NCI-H345 treated with DMSO at 0.1 percent for 48 hours (cell line): Measurements from ENCODE around the gene NTRK2.

Source experiments
- DNase-seq: peaks from one replicate; lab custom pipeline; 2025; ENCODE audit not compliant: unreplicated experiment; lab: John Stamatoyannopoulos, UW

Gene NTRK2

GRCh38 chr9:84731696-84732095 is 62.2 kb downstream of the NTRK2 start:
- no peak for DNase-seq

GRCh38 chr9:84736081-84736480 is 66.6 kb downstream of the NTRK2 start:
- DNase-seq, result no peak

- no peak for DNase-seq
Measured at GRCh38 chr9:84736536-84736935, 67.0 kb downstream of the NTRK2 start.

GRCh38 chr9:84738353-84738752 is 68.8 kb downstream of the NTRK2 start:
- DNase-seq, result no peak

- no peak for DNase-seq
Measured at GRCh38 chr9:84742261-84742660, 72.7 kb downstream of the NTRK2 start.

GRCh38 chr9:84744195-84744594 is 74.7 kb downstream of the NTRK2 start:
- no peak for DNase-seq

GRCh38 chr9:84744726-84745125 is 75.2 kb downstream of the NTRK2 start:
- DNase-seq, result no peak

GRCh38 chr9:84748112-84748511 is 78.6 kb downstream of the NTRK2 start:
- no peak for DNase-seq

GRCh38 chr9:84750152-84750865 is 80.8 kb downstream of the NTRK2 start:
- DNase-seq, result no peak

GRCh38 chr9:84751921-84752320 is 82.4 kb downstream of the NTRK2 start:
- no peak for DNase-seq

GRCh38 chr9:84754461-84754860 is 84.9 kb downstream of the NTRK2 start:
- DNase-seq, result no peak

GRCh38 chr9:84754881-84755280 is 85.4 kb downstream of the NTRK2 start:
- no peak for DNase-seq

GRCh38 chr9:84755380-84755779 is 85.9 kb downstream of the NTRK2 start:
- no peak for DNase-seq

- no peak for DNase-seq
Measured at GRCh38 chr9:84756171-84756570, 86.6 kb downstream of the NTRK2 start.

GRCh38 chr9:84756731-84757130 is 87.2 kb downstream of the NTRK2 start:
- no peak for DNase-seq

- DNase-seq, result no peak
Measured at GRCh38 chr9:84758817-84759216, 89.3 kb downstream of the NTRK2 start.

GRCh38 chr9:84759300-84759750 is 89.8 kb downstream of the NTRK2 start:
- no peak for DNase-seq

- no peak for DNase-seq
Measured at GRCh38 chr9:84759804-84760203, 90.3 kb downstream of the NTRK2 start.

- no peak for DNase-seq
Measured at GRCh38 chr9:84761137-84761808, 91.7 kb downstream of the NTRK2 start.

- no peak for DNase-seq
Measured at GRCh38 chr9:84772511-84772910, 103.0 kb downstream of the NTRK2 start.

- no peak for DNase-seq
Measured at GRCh38 chr9:84773022-84773421, 103.5 kb downstream of the NTRK2 start.

- DNase-seq, result no peak
Measured at GRCh38 chr9:84775056-84775643, 105.6 kb downstream of the NTRK2 start.
